ENCODE results near the gene COG5.
"Not testable (repeated sequence)": the region's sequence is repeated elsewhere in the genome, so short reads cannot be mapped to it uniquely, and the experiment has no call there.

The COG5 gene

DNA sequence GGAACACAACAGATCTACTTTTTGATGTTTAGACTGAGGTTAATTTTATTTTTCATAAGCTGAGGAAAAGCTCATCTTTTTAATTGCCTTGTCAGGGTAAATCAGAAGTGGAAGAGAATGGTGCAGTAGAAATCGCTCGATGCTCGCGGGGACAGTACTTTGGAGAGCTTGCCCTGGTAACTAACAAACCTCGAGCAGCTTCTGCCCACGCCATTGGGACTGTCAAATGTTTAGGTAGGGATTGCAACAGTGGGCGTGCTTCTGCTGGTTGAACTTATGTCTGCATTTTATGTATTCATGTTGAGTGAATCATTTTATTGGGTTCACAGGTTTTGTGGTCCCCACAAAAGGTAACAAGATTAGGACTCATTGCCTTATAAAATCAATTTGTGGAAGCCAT is 406.6 kb downstream of the COG5 start:
- no peaks in the 10 kb centered on the region for H3K4me1 ChIP-seq (ENCODE audit: insufficient read depth, low read length, poor library complexity, severe bottlenecking)
- TF ChIP-seq CTCF (conservative IDR thresholded peaks at IDR 0.05; ENCODE audit: low read length) (no peak), EZH2phosphoT487 (IDR thresholded peaks at IDR 0.05; ENCODE audit: borderline replicate concordance) (no peak)

GRCh38 chr7:107155726-107156125 is 408.0 kb downstream of the COG5 start:
- not testable (repeated sequence) for H4K20me1 ChIP-seq (ENCODE audit: insufficient read depth, low read length, poor library complexity, severe bottlenecking); H2AFZ ChIP-seq (ENCODE audit: low read length); H3K4me1 ChIP-seq (ENCODE audit: insufficient read depth, low read length, poor library complexity, severe bottlenecking); H3K4me3 ChIP-seq (ENCODE audit: low read length, poor library complexity, severe bottlenecking); H3K36me3 ChIP-seq (ENCODE audit: insufficient read depth, low read length); H3K79me2 ChIP-seq (ENCODE audit: insufficient read depth, low read length); H3K27me3 ChIP-seq (ENCODE audit: insufficient read depth, low read length, poor library complexity, severe bottlenecking); H3K9me2 ChIP-seq (replicated peaks; ENCODE audit: low read depth, low read length); H3F3A ChIP-seq (ENCODE audit: low read depth); H3K4me2 ChIP-seq (ENCODE audit: low read depth, low read length, poor library complexity, severe bottlenecking); H3K9me3 ChIP-seq (ENCODE audit: insufficient read depth, low read depth, low read length); H3K9ac ChIP-seq (ENCODE audit: low read depth, low read length, poor library complexity, severe bottlenecking)

More for the DNA sequence above, 406.6 kb downstream of the COG5 start:
- Histone ChIP-seq H3K9me2 (replicated peaks; ENCODE audit: low read depth, low read length) (no peaks in the 10 kb centered on the region), H3K4me3 (ENCODE audit: low read length, poor library complexity, severe bottlenecking) (no peak overlapping the region), H3K9ac (ENCODE audit: low read depth, low read length, poor library complexity, severe bottlenecking) (no peak overlapping the region), H3K9me3 (ENCODE audit: insufficient read depth, low read depth, low read length) (no peaks in the 10 kb centered on the region), H2AFZ (ENCODE audit: low read length) (no peak overlapping the region), H3K4me2 (ENCODE audit: low read depth, low read length, poor library complexity, severe bottlenecking) (no peak overlapping the region), H3F3A (ENCODE audit: low read depth) (no peaks in the 10 kb centered on the region), H3K79me2 (ENCODE audit: insufficient read depth, low read length) (no peaks in the 10 kb centered on the region), H4K20me1 (ENCODE audit: insufficient read depth, low read length, poor library complexity, severe bottlenecking) (no peaks in the 10 kb centered on the region), H3K36me3 (ENCODE audit: insufficient read depth, low read length) (no peaks in the 10 kb centered on the region), H3K27me3 (ENCODE audit: insufficient read depth, low read length, poor library complexity, severe bottlenecking) (no peaks in the 10 kb centered on the region)

GRCh38 chr7:107154826-107155225 is 408.9 kb downstream of the COG5 start:
- no peaks in the 10 kb centered on the region for H3K9me2 ChIP-seq (replicated peaks; ENCODE audit: low read depth, low read length)
- H3K36me3 ChIP-seq (ENCODE audit: insufficient read depth, low read length) = no peaks in the 10 kb centered on the region
- H3K4me2 ChIP-seq (ENCODE audit: low read depth, low read length, poor library complexity, severe bottlenecking) = no peak overlapping the region
- TF ChIP-seq CTCF (conservative IDR thresholded peaks at IDR 0.05; ENCODE audit: low read length) (no peak), EZH2phosphoT487 (IDR thresholded peaks at IDR 0.05; ENCODE audit: borderline replicate concordance) (no peak)
- no peaks in the 10 kb centered on the region for H3K79me2 ChIP-seq (ENCODE audit: insufficient read depth, low read length)
- H2AFZ ChIP-seq (ENCODE audit: low read length) = no peak overlapping the region
- H3K9ac ChIP-seq (ENCODE audit: low read depth, low read length, poor library complexity, severe bottlenecking) = no peak overlapping the region
- H4K20me1 ChIP-seq (ENCODE audit: insufficient read depth, low read length, poor library complexity, severe bottlenecking) = no peaks in the 10 kb centered on the region
- no peak overlapping the region for H3K4me3 ChIP-seq (ENCODE audit: low read length, poor library complexity, severe bottlenecking)
- no peaks in the 10 kb centered on the region for H3F3A ChIP-seq (ENCODE audit: low read depth)
- H3K4me1 ChIP-seq (ENCODE audit: insufficient read depth, low read length, poor library complexity, severe bottlenecking) = no peaks in the 10 kb centered on the region
- no peaks in the 10 kb centered on the region for H3K9me3 ChIP-seq (ENCODE audit: insufficient read depth, low read depth, low read length)
- H3K27me3 ChIP-seq (ENCODE audit: insufficient read depth, low read length, poor library complexity, severe bottlenecking) = no peaks in the 10 kb centered on the region

DNA sequence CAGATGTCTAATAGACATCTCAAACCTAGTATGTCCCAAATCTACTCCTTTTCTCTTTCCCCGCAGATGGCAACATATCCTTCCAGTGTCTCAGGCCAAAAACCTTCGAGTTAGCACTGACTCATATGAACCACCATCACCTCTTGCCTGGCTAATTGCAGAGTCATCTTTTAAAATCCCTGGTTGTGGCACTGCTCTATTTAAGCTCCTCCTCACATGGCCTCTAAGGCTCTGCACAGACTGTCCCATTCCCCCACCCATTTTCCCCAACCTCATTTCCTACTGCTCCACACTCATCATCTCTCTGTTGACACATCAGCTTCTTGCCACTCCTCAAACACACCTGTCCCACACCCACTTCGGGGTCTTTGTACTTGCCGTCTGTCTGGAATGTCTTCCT is 411.7 kb downstream of the COG5 start:
- Histone ChIP-seq H3K79me2 (ENCODE audit: insufficient read depth, low read length) (no peaks in the 10 kb centered on the region), H3K27me3 (ENCODE audit: insufficient read depth, low read length, poor library complexity, severe bottlenecking) (no peaks in the 10 kb centered on the region), H4K20me1 (ENCODE audit: insufficient read depth, low read length, poor library complexity, severe bottlenecking) (no peaks in the 10 kb centered on the region), H3K4me3 (ENCODE audit: low read length, poor library complexity, severe bottlenecking) (no peak overlapping the region), H3K9me3 (ENCODE audit: insufficient read depth, low read depth, low read length) (no peaks in the 10 kb centered on the region), H3K4me2 (ENCODE audit: low read depth, low read length, poor library complexity, severe bottlenecking) (no peak overlapping the region), H3K36me3 (ENCODE audit: insufficient read depth, low read length) (no peaks in the 10 kb centered on the region), H3K9me2 (replicated peaks; ENCODE audit: low read depth, low read length) (no peaks in the 10 kb centered on the region), H3K4me1 (ENCODE audit: insufficient read depth, low read length, poor library complexity, severe bottlenecking) (no peaks in the 10 kb centered on the region), H2AFZ (ENCODE audit: low read length) (no peak overlapping the region), H3K9ac (ENCODE audit: low read depth, low read length, poor library complexity, severe bottlenecking) (no peak overlapping the region), H3F3A (ENCODE audit: low read depth) (no peaks in the 10 kb centered on the region)
- TF ChIP-seq EZH2phosphoT487 (IDR thresholded peaks at IDR 0.05; ENCODE audit: borderline replicate concordance) (no peak), CTCF (conservative IDR thresholded peaks at IDR 0.05; ENCODE audit: low read length) (no peak)

All from Loucy (cell line).